ENCODE measurements around the gene KRTAP4-16. TPM values are rescaled to one million over a fixed set of nuclear protein-coding genes. Genes with fewer than 3 reads are reported as not detected.
"Not testable (repeated sequence)": the region's sequence is repeated elsewhere in the genome, so short reads cannot be mapped to it uniquely, and the experiment has no call there.

The KRTAP4-16 gene
- total and polyA plus RNA-seq, 2 donors (not counting 1 experiment from before 2014, with no cell fraction given): not detected

DNA sequence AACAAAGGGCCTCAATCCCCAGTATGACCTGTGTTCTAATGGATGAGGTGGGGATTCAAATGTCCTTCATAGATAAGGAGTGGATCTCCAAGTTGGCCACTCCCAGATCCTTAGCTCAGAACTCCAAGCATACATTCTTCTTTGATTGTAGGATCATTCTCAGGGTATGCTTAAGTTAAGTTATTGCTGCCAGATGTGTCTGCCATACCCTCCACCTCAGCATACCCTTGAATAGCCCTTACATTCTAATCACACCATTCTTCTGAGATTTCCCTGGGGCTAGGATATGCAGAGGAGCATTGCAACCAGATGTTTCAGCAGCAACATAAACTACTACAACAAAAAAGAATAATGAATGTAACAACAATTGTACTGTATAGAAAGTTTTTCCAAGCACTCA lies 34.7 kb downstream of the KRTAP4-16 start:
- H3K4me3 Mint-ChIP-seq: no peak overlapping the region
- Histone ChIP-seq H3K9me3 (ENCODE audit: control extremely low read depth in 1 of 3, control insufficient read depth in 2 of 3, insufficient read depth in 1 of 3, low read length in 2 of 3) (no peaks in the 10 kb centered on the region), H3K4me1 (ENCODE audit: control insufficient read depth in 2 of 2, insufficient read depth in 2 of 2, low read length in 2 of 2) (no peaks in the 10 kb centered on the region), H3K27me3 (replicated peaks in 1 of 4; ENCODE audit: control extremely low read depth in 1 of 4, control insufficient read depth in 3 of 4, insufficient read depth in 4 of 4, low read length in 3 of 4) (peaks cover 0 to 4% (median 0%) of the 10 kb centered on the region in 4 experiments), H2AFZ (ENCODE audit: insufficient read depth, low read depth, low read length, poor library complexity, severe bottlenecking) (no peak overlapping the region), H3K27ac (ENCODE audit: low read length in 2 of 2) (no peak overlapping the region), H3K79me2 (ENCODE audit: control insufficient read depth, insufficient read depth, low read length) (no peaks in the 10 kb centered on the region), H3K4me2 (replicated peaks; ENCODE audit: low read depth, low read length, poor library complexity, severe bottlenecking) (no peak overlapping the region), H4K20me1 (ENCODE audit: control insufficient read depth, insufficient read depth, low read length, poor library complexity, severe bottlenecking) (no peaks in the 10 kb centered on the region), H3K4me3 (ENCODE audit: control extremely low read depth in 1 of 5, extremely low read depth in 1 of 5, insufficient read depth in 1 of 5, low read depth in 2 of 5, low read length in 4 of 5) (no peak overlapping the region), H3K9ac (ENCODE audit: low read length) (no peak overlapping the region), H3K36me3 (replicated peaks in 1 of 2; ENCODE audit: control extremely low read depth in 1 of 2, control insufficient read depth in 1 of 2, extremely low read depth in 1 of 2, insufficient read depth in 2 of 2, low read length in 1 of 2) (no peaks in the 10 kb centered on the region)
- intact Hi-C loops (cut with micrococcal nuclease): no loop called here
- CTCF ChIA-PET: no interaction called here
- POLR2A ChIA-PET: no interaction called here
- H3K4me1 Mint-ChIP-seq: no peaks in the 10 kb centered on the region
- no peak for ATAC-seq (ENCODE audit: low read depth)
- TF ChIP-seq, protein P1, sequence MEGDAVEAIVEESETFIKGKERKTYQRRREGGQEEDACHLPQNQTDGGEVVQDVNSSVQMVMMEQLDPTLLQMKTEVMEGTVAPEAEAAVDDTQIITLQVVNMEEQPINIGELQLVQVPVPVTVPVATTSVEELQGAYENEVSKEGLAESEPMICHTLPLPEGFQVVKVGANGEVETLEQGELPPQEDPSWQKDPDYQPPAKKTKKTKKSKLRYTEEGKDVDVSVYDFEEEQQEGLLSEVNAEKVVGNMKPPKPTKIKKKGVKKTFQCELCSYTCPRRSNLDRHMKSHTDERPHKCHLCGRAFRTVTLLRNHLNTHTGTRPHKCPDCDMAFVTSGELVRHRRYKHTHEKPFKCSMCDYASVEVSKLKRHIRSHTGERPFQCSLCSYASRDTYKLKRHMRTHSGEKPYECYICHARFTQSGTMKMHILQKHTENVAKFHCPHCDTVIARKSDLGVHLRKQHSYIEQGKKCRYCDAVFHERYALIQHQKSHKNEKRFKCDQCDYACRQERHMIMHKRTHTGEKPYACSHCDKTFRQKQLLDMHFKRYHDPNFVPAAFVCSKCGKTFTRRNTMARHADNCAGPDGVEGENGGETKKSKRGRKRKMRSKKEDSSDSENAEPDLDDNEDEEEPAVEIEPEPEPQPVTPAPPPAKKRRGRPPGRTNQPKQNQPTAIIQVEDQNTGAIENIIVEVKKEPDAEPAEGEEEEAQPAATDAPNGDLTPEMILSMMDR (IDR thresholded peaks at IDR 0.05): no peak
- TF ChIP-seq EZH2 (IDR thresholded peaks at IDR 0.05; ENCODE audit: borderline replicate concordance, insufficient read depth, low read depth, low read length, poor library complexity, severe bottlenecking): no peak
- no peak overlapping the region for H3K27ac Mint-ChIP-seq
- no peaks in the 10 kb centered on the region for H3K9me3 Mint-ChIP-seq (ENCODE audit: insufficient read depth)
- no peak for DNase-seq
- peaks cover 14% of the 10 kb centered on the region for H3K27me3 Mint-ChIP-seq

DNA sequence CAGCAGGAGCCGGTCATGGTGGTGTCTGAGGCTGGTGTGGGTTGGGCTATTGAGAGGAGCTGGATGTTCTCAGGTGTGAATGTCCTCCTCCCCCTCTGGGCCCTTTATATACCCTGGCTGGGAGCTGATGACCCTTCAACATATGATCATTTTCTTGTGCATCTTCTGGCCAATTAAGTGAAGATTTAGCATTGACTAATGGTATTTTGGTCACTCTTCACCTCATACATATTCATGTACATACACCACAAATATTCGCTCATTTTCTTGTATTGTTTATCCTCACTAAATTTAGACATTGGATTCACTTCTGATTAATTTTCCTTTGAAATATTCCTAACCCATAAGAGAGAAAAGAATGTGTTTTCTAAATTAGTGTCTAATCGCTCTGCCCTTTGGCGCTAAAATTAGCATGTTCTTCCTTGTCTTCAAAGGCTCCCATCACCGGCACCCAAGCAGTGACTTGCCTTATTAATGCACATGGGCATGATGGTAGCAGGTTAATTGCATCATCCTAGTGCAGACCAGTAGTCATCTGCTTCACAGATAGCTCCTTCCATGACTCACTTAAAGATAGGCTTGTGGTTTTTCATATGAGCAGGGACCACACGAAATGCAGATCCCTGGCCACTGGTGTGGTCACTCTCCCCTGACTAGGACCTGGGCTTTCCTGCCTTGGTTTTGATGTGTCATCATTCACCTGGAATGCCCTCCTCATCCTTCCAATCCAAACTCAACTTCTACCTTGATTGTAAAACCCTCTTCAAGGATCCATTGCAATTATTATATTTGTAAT lies 36.0 kb downstream of the KRTAP4-16 start, which contains the start of gene KRTAP2-4:
KRTAP2-4 (minus strand) TSS at position 51 of the 796 bp plus-strand sequence; CDS start at position 17, 34 bp downstream.
- no peaks in the 10 kb centered on the region for H3K9me3 Mint-ChIP-seq (ENCODE audit: insufficient read depth)
- POLR2A ChIA-PET: no interaction called here
- no peaks in the 10 kb centered on the region for H3K4me1 ChIP-seq (ENCODE audit: control insufficient read depth in 2 of 2, insufficient read depth in 2 of 2, low read length in 2 of 2)
- ATAC-seq (ENCODE audit: low read depth): no peak
- no peak within 1 kb of the TSS for H3K4me3 ChIP-seq (ENCODE audit: control extremely low read depth in 1 of 5, extremely low read depth in 1 of 5, insufficient read depth in 1 of 5, low read depth in 2 of 5, low read length in 4 of 5)
- no peak within 1 kb of the TSS for H3K4me3 Mint-ChIP-seq
- no peak within 1 kb of the TSS for H2AFZ ChIP-seq (ENCODE audit: insufficient read depth, low read depth, low read length, poor library complexity, severe bottlenecking)
- H3K27ac Mint-ChIP-seq: no peak within 1 kb of the TSS
- H3K9me3 ChIP-seq (ENCODE audit: control extremely low read depth in 1 of 3, control insufficient read depth in 2 of 3, insufficient read depth in 1 of 3, low read length in 2 of 3): no peaks in the 10 kb centered on the region
- no peak for TF ChIP-seq EZH2 (IDR thresholded peaks at IDR 0.05; ENCODE audit: borderline replicate concordance, insufficient read depth, low read depth, low read length, poor library complexity, severe bottlenecking)
- TF ChIP-seq, protein P1 (IDR thresholded peaks at IDR 0.05): no peak
- H4K20me1 ChIP-seq (ENCODE audit: control insufficient read depth, insufficient read depth, low read length, poor library complexity, severe bottlenecking): no peaks in the 10 kb centered on the region
- no peaks in the 10 kb centered on the region for H3K4me1 Mint-ChIP-seq
- H3K27me3 ChIP-seq (replicated peaks in 1 of 4; ENCODE audit: control extremely low read depth in 1 of 4, control insufficient read depth in 3 of 4, insufficient read depth in 4 of 4, low read length in 3 of 4): peaks cover 0 to 6% (median 2%) of the 10 kb centered on the region in 4 experiments
- intact Hi-C loops (cut with micrococcal nuclease): no loop called here
- H3K27ac ChIP-seq (ENCODE audit: low read length in 2 of 2): no peak within 1 kb of the TSS
- no peak within 1 kb of the TSS for H3K4me2 ChIP-seq (replicated peaks; ENCODE audit: low read depth, low read length, poor library complexity, severe bottlenecking)
- no peaks in the 10 kb centered on the region for H3K36me3 ChIP-seq (replicated peaks in 1 of 2; ENCODE audit: control extremely low read depth in 1 of 2, control insufficient read depth in 1 of 2, extremely low read depth in 1 of 2, insufficient read depth in 2 of 2, low read length in 1 of 2)
- WGBS (ENCODE audit: insufficient coverage): 83% methylated on average over 2 of the region's 6 CpGs
- no peak for DNase-seq
- no peak within 1 kb of the TSS for H3K9ac ChIP-seq (ENCODE audit: low read length)
- CTCF ChIA-PET: no interaction called here
- peaks cover 19% of the 10 kb centered on the region for H3K27me3 Mint-ChIP-seq
- no peaks in the 10 kb centered on the region for H3K79me2 ChIP-seq (ENCODE audit: control insufficient read depth, insufficient read depth, low read length)

DNA sequence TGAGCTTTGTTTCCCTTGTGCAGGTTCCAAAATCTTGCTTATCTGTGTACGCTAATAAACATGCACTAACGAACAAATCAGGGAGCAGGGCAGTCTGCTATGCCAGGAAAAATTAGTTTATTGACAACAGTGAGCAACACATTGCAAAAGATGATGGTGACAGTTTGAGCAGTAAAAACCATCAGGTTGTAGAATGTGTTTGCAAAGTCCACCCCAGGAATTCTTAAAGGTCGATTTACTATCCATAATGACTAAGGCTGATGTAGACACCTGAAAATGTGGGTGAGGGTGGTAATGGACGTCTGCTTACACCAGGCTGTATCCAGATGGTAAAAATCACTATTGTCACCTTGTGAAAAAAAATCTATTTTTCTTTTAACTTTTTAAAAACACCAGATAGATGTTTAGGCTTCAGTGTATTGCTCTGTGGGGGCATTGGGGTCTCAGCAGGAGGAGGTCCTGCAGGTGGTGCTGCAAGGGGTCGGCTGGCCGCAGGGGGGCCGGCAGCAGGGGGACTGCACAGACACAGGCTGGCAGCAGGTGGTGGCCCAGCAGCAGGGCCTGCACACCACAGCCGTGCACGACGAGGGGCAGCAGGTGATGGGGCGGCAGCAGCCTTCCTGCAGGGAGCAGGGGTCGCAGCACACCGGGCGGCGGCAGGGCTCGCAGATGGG lies 36.9 kb downstream of the KRTAP4-16 start:
- H3K4me1 ChIP-seq (ENCODE audit: control insufficient read depth in 2 of 2, insufficient read depth in 2 of 2, low read length in 2 of 2); H3K4me3 Mint-ChIP-seq; H3K79me2 ChIP-seq (ENCODE audit: control insufficient read depth, insufficient read depth, low read length); DNase-seq; H3K9me3 ChIP-seq (ENCODE audit: control extremely low read depth in 1 of 3, control insufficient read depth in 2 of 3, insufficient read depth in 1 of 3, low read length in 2 of 3); H3K9ac ChIP-seq (ENCODE audit: low read length); H4K20me1 ChIP-seq (ENCODE audit: control insufficient read depth, insufficient read depth, low read length, poor library complexity, severe bottlenecking); ATAC-seq (ENCODE audit: low read depth); H3K4me1 Mint-ChIP-seq; intact Hi-C loops (cut with micrococcal nuclease); H3K9me3 Mint-ChIP-seq (ENCODE audit: insufficient read depth); H3K27me3 ChIP-seq (replicated peaks in 1 of 4; ENCODE audit: control extremely low read depth in 1 of 4, control insufficient read depth in 3 of 4, insufficient read depth in 4 of 4, low read length in 3 of 4); CTCF ChIA-PET; H3K36me3 ChIP-seq (replicated peaks in 1 of 2; ENCODE audit: control extremely low read depth in 1 of 2, control insufficient read depth in 1 of 2, extremely low read depth in 1 of 2, insufficient read depth in 2 of 2, low read length in 1 of 2); H3K4me3 ChIP-seq (ENCODE audit: control extremely low read depth in 1 of 5, extremely low read depth in 1 of 5, insufficient read depth in 1 of 5, low read depth in 2 of 5, low read length in 4 of 5); H2AFZ ChIP-seq (ENCODE audit: insufficient read depth, low read depth, low read length, poor library complexity, severe bottlenecking); H3K27ac Mint-ChIP-seq; H3K4me2 ChIP-seq (replicated peaks; ENCODE audit: low read depth, low read length, poor library complexity, severe bottlenecking); POLR2A ChIA-PET; H3K27ac ChIP-seq (ENCODE audit: low read length in 2 of 2): not testable (repeated sequence)
- WGBS (ENCODE audit: insufficient coverage): 100% methylated on average over 2 of the region's 16 CpGs
- H3K27me3 Mint-ChIP-seq: peaks cover 28% of the 10 kb centered on the region

Data from B cell (primary cell).